ENCODE measurements around the gene LRRIQ3. TPM values are rescaled to one million over a fixed set of nuclear protein-coding genes. Genes with fewer than 3 reads are reported as not detected.
"Not testable (repeated sequence)": the region's sequence is repeated elsewhere in the genome, so short reads cannot be mapped to it uniquely, and the experiment has no call there.

LRRIQ3 gene
- polyA plus RNA-seq, 1 donor: 1.1 TPM

GRCh38 chr1:74145086-74145485 is 52.9 kb downstream of the LRRIQ3 start:
- WGBS (ENCODE audit: insufficient coverage, low lambda C conversion rate): no CpG with 5 or more reads among the region's 4 CpGs
- no peaks in the 10 kb centered on the region for H3K36me3 ChIP-seq (ENCODE audit: control insufficient read depth, insufficient read depth, low read length)
- no peaks in the 10 kb centered on the region for H3K27me3 ChIP-seq (ENCODE audit: control insufficient read depth, insufficient read depth, low read length)
- DNase-seq: no peak
- H3K4me3 ChIP-seq (ENCODE audit: low read length): no peak overlapping the region
- H3K4me1 ChIP-seq (ENCODE audit: control insufficient read depth, insufficient read depth, low read length): no peaks in the 10 kb centered on the region
- H3K27ac ChIP-seq (ENCODE audit: low read length): no peak overlapping the region
- H3K9me3 ChIP-seq (ENCODE audit: control insufficient read depth, low read depth, low read length): no peaks in the 10 kb centered on the region

- not testable (repeated sequence) for H3K9me3 ChIP-seq (ENCODE audit: control insufficient read depth, low read depth, low read length); H3K4me3 ChIP-seq (ENCODE audit: low read length); H3K36me3 ChIP-seq (ENCODE audit: control insufficient read depth, insufficient read depth, low read length); H3K4me1 ChIP-seq (ENCODE audit: control insufficient read depth, insufficient read depth, low read length); H3K27ac ChIP-seq (ENCODE audit: low read length); DNase-seq; H3K27me3 ChIP-seq (ENCODE audit: control insufficient read depth, insufficient read depth, low read length)
- WGBS (ENCODE audit: insufficient coverage, low lambda C conversion rate): no CpG with 5 or more reads among the region's 4 CpGs
Observed at GRCh38 chr1:74117370-74117769, 80.6 kb downstream of the LRRIQ3 start.

GRCh38 chr1:74113333-74113732 is 84.6 kb downstream of the LRRIQ3 start:
- no peaks in the 10 kb centered on the region for H3K4me1 ChIP-seq (ENCODE audit: control insufficient read depth, insufficient read depth, low read length)
- no peaks in the 10 kb centered on the region for H3K9me3 ChIP-seq (ENCODE audit: control insufficient read depth, low read depth, low read length)
- no peak overlapping the region for H3K27ac ChIP-seq (ENCODE audit: low read length)
- no peak for DNase-seq
- H3K4me3 ChIP-seq (ENCODE audit: low read length): no peak overlapping the region
- WGBS (ENCODE audit: insufficient coverage, low lambda C conversion rate): 86% methylated on average over 3 of the region's 3 CpGs
- H3K36me3 ChIP-seq (ENCODE audit: control insufficient read depth, insufficient read depth, low read length): no peaks in the 10 kb centered on the region
- no peaks in the 10 kb centered on the region for H3K27me3 ChIP-seq (ENCODE audit: control insufficient read depth, insufficient read depth, low read length)

GRCh38 chr1:74107394-74107793 is 90.6 kb downstream of the LRRIQ3 start:
- no peaks in the 10 kb centered on the region for H3K9me3 ChIP-seq (ENCODE audit: control insufficient read depth, low read depth, low read length)

GRCh38 chr1:74091371-74091770 is 106.6 kb downstream of the LRRIQ3 start:
- H3K27me3 ChIP-seq (ENCODE audit: control insufficient read depth, insufficient read depth, low read length): no peaks in the 10 kb centered on the region
- H3K4me1 ChIP-seq (ENCODE audit: control insufficient read depth, insufficient read depth, low read length): no peaks in the 10 kb centered on the region
- no peaks in the 10 kb centered on the region for H3K9me3 ChIP-seq (ENCODE audit: control insufficient read depth, low read depth, low read length)
- H3K36me3 ChIP-seq (ENCODE audit: control insufficient read depth, insufficient read depth, low read length): no peaks in the 10 kb centered on the region
- no peak for DNase-seq
- H3K4me3 ChIP-seq (ENCODE audit: low read length): no peak overlapping the region
- WGBS (ENCODE audit: insufficient coverage, low lambda C conversion rate): 82% methylated on average over 1 of the region's 1 CpG
- H3K27ac ChIP-seq (ENCODE audit: low read length): no peak overlapping the region

More at GRCh38 chr1:74107394-74107793, 90.6 kb downstream of the LRRIQ3 start:
- Histone ChIP-seq H3K36me3 (ENCODE audit: control insufficient read depth, insufficient read depth, low read length) (no peaks in the 10 kb centered on the region), H3K4me3 (ENCODE audit: low read length) (no peak overlapping the region), H3K27me3 (ENCODE audit: control insufficient read depth, insufficient read depth, low read length) (no peaks in the 10 kb centered on the region), H3K27ac (ENCODE audit: low read length) (no peak overlapping the region), H3K4me1 (ENCODE audit: control insufficient read depth, insufficient read depth, low read length) (no peaks in the 10 kb centered on the region)
- no peak for DNase-seq

- Histone ChIP-seq H3K4me1 (ENCODE audit: control insufficient read depth, insufficient read depth, low read length) (no peaks in the 10 kb centered on the region), H3K4me3 (ENCODE audit: low read length) (no peak overlapping the region), H3K9me3 (ENCODE audit: control insufficient read depth, low read depth, low read length) (no peaks in the 10 kb centered on the region), H3K27me3 (ENCODE audit: control insufficient read depth, insufficient read depth, low read length) (no peaks in the 10 kb centered on the region), H3K27ac (ENCODE audit: low read length) (no peak overlapping the region), H3K36me3 (ENCODE audit: control insufficient read depth, insufficient read depth, low read length) (no peaks in the 10 kb centered on the region)
- WGBS (ENCODE audit: insufficient coverage, low lambda C conversion rate): 60% methylated on average over 1 of the region's 1 CpG
- no peak for DNase-seq
Observed at GRCh38 chr1:74083128-74083527, 114.8 kb downstream of the LRRIQ3 start.

GRCh38 chr1:74065081-74065480 is 132.9 kb downstream of the LRRIQ3 start:
- Histone ChIP-seq H3K27ac (ENCODE audit: low read length) (no peak overlapping the region), H3K4me1 (ENCODE audit: control insufficient read depth, insufficient read depth, low read length) (no peaks in the 10 kb centered on the region), H3K9me3 (ENCODE audit: control insufficient read depth, low read depth, low read length) (no peaks in the 10 kb centered on the region), H3K27me3 (ENCODE audit: control insufficient read depth, insufficient read depth, low read length) (no peaks in the 10 kb centered on the region), H3K4me3 (ENCODE audit: low read length) (no peak overlapping the region), H3K36me3 (ENCODE audit: control insufficient read depth, insufficient read depth, low read length) (no peaks in the 10 kb centered on the region)
- no peak for DNase-seq

GRCh38 chr1:74057719-74058118 is 140.3 kb downstream of the LRRIQ3 start:
- Histone ChIP-seq H3K4me1 (ENCODE audit: control insufficient read depth, insufficient read depth, low read length) (no peaks in the 10 kb centered on the region), H3K36me3 (ENCODE audit: control insufficient read depth, insufficient read depth, low read length) (no peaks in the 10 kb centered on the region), H3K4me3 (ENCODE audit: low read length) (no peak overlapping the region), H3K9me3 (ENCODE audit: control insufficient read depth, low read depth, low read length) (no peaks in the 10 kb centered on the region), H3K27ac (ENCODE audit: low read length) (no peak overlapping the region), H3K27me3 (ENCODE audit: control insufficient read depth, insufficient read depth, low read length) (no peaks in the 10 kb centered on the region)
- no peak for DNase-seq

- H3K4me1 ChIP-seq (ENCODE audit: control insufficient read depth, insufficient read depth, low read length): no peaks in the 10 kb centered on the region
- H3K27me3 ChIP-seq (ENCODE audit: control insufficient read depth, insufficient read depth, low read length): no peaks in the 10 kb centered on the region
- 67% methylated on average over 1 of the region's 1 CpG for WGBS (ENCODE audit: insufficient coverage, low lambda C conversion rate)
Observed at GRCh38 chr1:74053407-74053806, 144.6 kb downstream of the LRRIQ3 start.

GRCh38 chr1:74050386-74050785 is 147.6 kb downstream of the LRRIQ3 start:
- Histone ChIP-seq H3K4me1 (ENCODE audit: control insufficient read depth, insufficient read depth, low read length) (no peaks in the 10 kb centered on the region), H3K27me3 (ENCODE audit: control insufficient read depth, insufficient read depth, low read length) (no peaks in the 10 kb centered on the region), H3K4me3 (ENCODE audit: low read length) (no peak overlapping the region), H3K9me3 (ENCODE audit: control insufficient read depth, low read depth, low read length) (no peaks in the 10 kb centered on the region), H3K36me3 (ENCODE audit: control insufficient read depth, insufficient read depth, low read length) (no peaks in the 10 kb centered on the region), H3K27ac (ENCODE audit: low read length) (no peak overlapping the region)
- WGBS (ENCODE audit: insufficient coverage, low lambda C conversion rate): 75% methylated on average over 1 of the region's 2 CpGs
- no peak for DNase-seq

More at GRCh38 chr1:74053407-74053806, 144.6 kb downstream of the LRRIQ3 start:
- Histone ChIP-seq H3K27ac (ENCODE audit: low read length) (no peak overlapping the region), H3K36me3 (ENCODE audit: control insufficient read depth, insufficient read depth, low read length) (no peaks in the 10 kb centered on the region), H3K4me3 (ENCODE audit: low read length) (no peak overlapping the region), H3K9me3 (ENCODE audit: control insufficient read depth, low read depth, low read length) (no peaks in the 10 kb centered on the region)
- DNase-seq: no peak

- H3K4me1 ChIP-seq (ENCODE audit: control insufficient read depth, insufficient read depth, low read length): no peaks in the 10 kb centered on the region
- no CpG with 5 or more reads among the region's 3 CpGs for WGBS (ENCODE audit: insufficient coverage, low lambda C conversion rate)
- H3K27me3 ChIP-seq (ENCODE audit: control insufficient read depth, insufficient read depth, low read length): no peaks in the 10 kb centered on the region
- no peak overlapping the region for H3K27ac ChIP-seq (ENCODE audit: low read length)
- no peak overlapping the region for H3K4me3 ChIP-seq (ENCODE audit: low read length)
- no peaks in the 10 kb centered on the region for H3K9me3 ChIP-seq (ENCODE audit: control insufficient read depth, low read depth, low read length)
- DNase-seq: no peak
- no peaks in the 10 kb centered on the region for H3K36me3 ChIP-seq (ENCODE audit: control insufficient read depth, insufficient read depth, low read length)
Observed at GRCh38 chr1:74038042-74038441, 159.9 kb downstream of the LRRIQ3 start.

Measured in large intestine (tissue), 3 donors.